Coronary artery (tissue), 2 donors: ENCODE results near the gene BLM.
A peak's percentile ranks its signal among the peaks of the same experiment; 100 is the strongest.

ENCODE experiments used
- DNase-seq: peaks from one replicate; pipeline ENCODE4 v3.0.0-alpha.2; 2017; ENCODE audit warnings: low spot score
- H3K27ac ChIP-seq, 2 donors: fragments of 200-600 bp; sonication (generic); one replicate each; pipeline ENCODE4 v1.5.1; 2016 to 2019
- H3K4me3 ChIP-seq: fragments of 200-600 bp; sonication (generic); 2 replicates; pipeline ENCODE4 v1.5.1; 2016; ENCODE audit warnings: mild to moderate bottlenecking, moderate library complexity
- CTCF ChIP-seq: fragments of 200-600 bp; sonication (generic); IDR thresholded peaks from one replicate; pipeline ENCODE4 v1.5.1; 2019; ENCODE audit warnings: antibody characterized with exemption

The BLM gene

GRCh38 chr15:90829942-90830440, 112.8 kb downstream of the BLM start:
- no peak overlapping the region for H3K4me3 ChIP-seq
- TF ChIP-seq CTCF: no peak
- peak overlapping the region in 1 of 2 donors; percentile 30 for H3K27ac ChIP-seq
- DNase-seq: no peak

GRCh38 chr15:90834626-90835025, 117.5 kb downstream of the BLM start:
- H3K4me3 ChIP-seq: no peak overlapping the region
- TF ChIP-seq CTCF: no peak
- no peak overlapping the region for H3K27ac ChIP-seq
- DNase-seq: no peak

- DNase-seq: no peak
- no peak for TF ChIP-seq CTCF
- Histone ChIP-seq H3K27ac (no peak overlapping the region), H3K4me3 (no peak overlapping the region)
Observed at GRCh38 chr15:90836296-90836871, 119.2 kb downstream of the BLM start.

DNA sequence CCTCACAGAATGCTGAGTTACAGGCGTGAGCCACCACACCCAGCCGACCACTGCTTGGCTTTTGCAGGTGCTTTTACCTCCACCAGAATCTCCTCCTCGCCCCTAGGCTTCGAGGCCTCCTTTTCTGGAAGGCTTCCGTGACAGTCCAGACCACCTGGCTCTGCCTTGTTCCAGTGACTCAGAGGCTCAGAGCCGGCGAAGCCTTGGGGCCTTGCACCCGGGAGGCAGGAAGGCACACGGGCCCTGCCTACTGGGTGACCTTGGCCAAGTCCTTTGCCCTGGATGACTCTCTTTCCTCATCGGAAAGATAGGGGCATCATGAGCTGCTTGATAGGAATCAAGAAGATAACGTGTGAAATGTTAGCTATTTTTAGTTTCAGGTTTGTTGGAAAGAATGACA, 119.9 kb downstream of the BLM start:
- Histone ChIP-seq H3K4me3 (no peak overlapping the region), H3K27ac (no peak overlapping the region)
- DNase-seq: no peak
- TF ChIP-seq CTCF: no peak

DNA sequence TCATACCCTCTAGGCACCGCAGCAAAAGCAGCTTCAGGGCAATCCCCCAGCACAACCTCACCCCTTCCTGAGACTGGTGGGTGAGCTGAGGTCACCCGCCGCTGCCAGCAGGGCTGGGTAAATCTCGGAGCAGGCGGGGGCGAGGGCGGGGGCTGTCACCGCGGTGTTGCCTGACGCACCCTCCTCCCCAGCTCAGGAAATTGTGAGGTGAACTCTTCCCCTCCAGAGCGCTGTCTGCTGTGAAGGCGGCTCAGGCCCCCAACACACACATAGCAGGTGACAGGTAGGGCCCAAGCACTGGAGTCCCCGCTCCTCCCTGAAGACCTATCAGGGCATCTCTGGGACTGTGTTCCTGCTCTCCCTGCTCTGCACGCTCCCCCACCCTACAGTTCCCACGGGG, 121.0 kb downstream of the BLM start:
- H3K4me3 ChIP-seq: no peak overlapping the region
- no peak overlapping the region for H3K27ac ChIP-seq
- DNase-seq: no peak
- TF ChIP-seq CTCF: no peak

DNA sequence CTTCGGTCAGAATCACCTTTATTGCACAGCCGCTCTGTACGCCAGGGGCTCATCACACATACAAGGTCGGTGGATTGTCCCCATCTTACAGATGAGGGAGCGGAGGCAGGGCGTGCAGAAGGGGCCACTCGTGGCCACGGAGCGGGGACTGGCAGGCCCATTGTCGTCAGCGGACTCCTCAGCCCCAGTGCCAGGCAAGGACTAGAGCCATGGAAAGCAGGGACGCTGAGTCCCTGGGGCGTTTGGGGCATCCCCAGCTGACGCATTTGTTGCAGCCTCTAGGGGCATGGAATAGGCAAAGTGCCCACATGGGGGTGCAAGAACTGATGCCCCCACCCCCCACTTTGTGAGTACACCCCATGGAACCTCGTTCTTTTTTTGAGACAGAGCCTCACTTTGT, 121.4 kb downstream of the BLM start:
- Histone ChIP-seq H3K4me3 (no peak overlapping the region), H3K27ac (no peak overlapping the region)
- no peak for DNase-seq
- TF ChIP-seq CTCF: no peak
